Fibroblast of the conjunctiva (primary cell): Measurements from ENCODE around the gene OR11A1.

Source experiments
- DNase-seq: peaks from one replicate; pipeline ENCODE4 v3.0.0-alpha.2; 2010; ENCODE audit warnings: low read depth

OR11A1 gene

GRCh38 chr6:29388533-29388932 lies 68.3 kb downstream of the OR11A1 start:
- no peak for DNase-seq

- DNase-seq: no peak
Measured at GRCh38 chr6:29376003-29376402, 80.9 kb downstream of the OR11A1 start.
